ENCODE results near the gene MYH3.

DNA sequence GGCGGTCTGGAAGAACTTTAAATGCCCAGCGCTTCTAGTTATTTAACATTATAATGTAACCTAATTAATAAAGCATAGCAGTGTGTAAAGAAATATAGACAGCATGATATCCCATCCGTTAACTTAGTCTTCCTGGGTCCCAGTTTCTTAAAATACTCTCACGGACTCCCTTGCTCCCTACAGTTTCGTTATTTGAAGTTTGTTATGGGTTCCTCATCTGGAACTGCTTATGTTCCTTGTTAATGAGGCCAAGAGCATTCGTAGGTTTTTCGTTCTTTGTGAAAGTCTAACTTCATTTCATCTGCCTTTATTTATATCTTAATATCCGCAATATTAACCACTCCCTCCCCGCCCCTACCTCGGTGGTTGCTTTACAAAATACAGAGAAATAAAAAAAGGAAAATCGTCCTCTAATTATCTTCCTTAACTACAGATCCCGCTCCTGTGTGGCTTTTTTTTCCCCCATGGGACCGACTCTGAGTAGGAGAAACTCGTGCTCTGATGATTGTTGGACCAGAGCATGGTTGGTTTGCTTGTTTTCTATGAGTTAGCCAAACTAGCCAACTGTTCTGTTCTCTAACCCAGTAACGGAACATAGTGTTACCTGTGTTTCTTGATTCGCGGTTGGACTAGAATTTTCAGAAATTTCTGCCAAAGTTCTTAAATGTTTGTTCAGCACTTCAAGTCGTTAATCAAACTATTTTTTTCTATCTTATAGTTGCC, 41.1 kb upstream of the MYH3 start:
- TF ChIP-seq, protein P1, sequence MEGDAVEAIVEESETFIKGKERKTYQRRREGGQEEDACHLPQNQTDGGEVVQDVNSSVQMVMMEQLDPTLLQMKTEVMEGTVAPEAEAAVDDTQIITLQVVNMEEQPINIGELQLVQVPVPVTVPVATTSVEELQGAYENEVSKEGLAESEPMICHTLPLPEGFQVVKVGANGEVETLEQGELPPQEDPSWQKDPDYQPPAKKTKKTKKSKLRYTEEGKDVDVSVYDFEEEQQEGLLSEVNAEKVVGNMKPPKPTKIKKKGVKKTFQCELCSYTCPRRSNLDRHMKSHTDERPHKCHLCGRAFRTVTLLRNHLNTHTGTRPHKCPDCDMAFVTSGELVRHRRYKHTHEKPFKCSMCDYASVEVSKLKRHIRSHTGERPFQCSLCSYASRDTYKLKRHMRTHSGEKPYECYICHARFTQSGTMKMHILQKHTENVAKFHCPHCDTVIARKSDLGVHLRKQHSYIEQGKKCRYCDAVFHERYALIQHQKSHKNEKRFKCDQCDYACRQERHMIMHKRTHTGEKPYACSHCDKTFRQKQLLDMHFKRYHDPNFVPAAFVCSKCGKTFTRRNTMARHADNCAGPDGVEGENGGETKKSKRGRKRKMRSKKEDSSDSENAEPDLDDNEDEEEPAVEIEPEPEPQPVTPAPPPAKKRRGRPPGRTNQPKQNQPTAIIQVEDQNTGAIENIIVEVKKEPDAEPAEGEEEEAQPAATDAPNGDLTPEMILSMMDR (IDR thresholded peaks at IDR 0.05) = no peak
- TF ChIP-seq POLR2A (IDR thresholded peaks at IDR 0.05) (no peak), EP300 (IDR thresholded peaks at IDR 0.05; ENCODE audit: low read depth) (no peak), POLR2AphosphoS5 (IDR thresholded peaks at IDR 0.05) (no peak)

Data from transverse colon (tissue), 4 donors.